Astrocyte (in vitro differentiated cells and primary cell): ENCODE data around the gene ADAMTS17.

Experiments
- EZH2 ChIP-seq: IDR thresholded peaks from 2 replicates; pipeline ENCODE4 v1.6.1; 2012; ENCODE audit warnings: mild to moderate bottlenecking, low read length, inconsistent platforms; ENCODE audit not compliant: insufficient read depth
- TF ChIP-seq, protein P1 (sequence below): IDR thresholded peaks from 2 replicates; pipeline ENCODE4 v1.5.1; 2011; ENCODE audit warnings: low read depth, mild to moderate bottlenecking, inconsistent platforms, low read length, moderate library complexity; ENCODE audit not compliant: insufficient read depth

DNA sequence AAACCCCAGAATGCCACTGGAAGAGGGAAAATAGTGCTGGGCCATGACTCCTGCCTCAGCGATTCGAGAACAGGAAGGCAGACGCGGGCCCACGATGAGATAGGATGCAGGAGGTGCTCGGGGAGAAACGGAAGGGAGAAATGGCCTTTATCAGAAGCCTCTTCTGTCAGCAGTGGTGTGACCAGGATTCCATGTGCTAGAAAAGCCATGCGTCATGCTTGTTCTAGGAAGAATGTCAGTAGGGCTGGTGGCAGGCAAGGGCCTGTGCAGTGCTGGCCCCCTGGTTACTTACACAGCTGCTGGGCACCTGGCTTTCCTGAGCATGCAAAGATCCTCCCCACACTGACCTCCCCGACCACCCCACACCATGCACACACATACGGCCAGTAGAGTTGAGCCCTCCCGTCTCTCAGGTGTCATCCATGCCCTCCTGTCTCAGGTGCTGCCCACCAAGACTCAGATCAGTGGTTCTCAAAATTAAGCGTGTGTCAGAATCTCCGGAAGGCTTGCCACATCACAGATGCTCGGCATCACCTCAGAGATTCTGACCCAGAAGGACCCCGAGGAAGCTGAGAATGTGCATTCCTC lies 106.7 kb downstream of the ADAMTS17 start:
- TF ChIP-seq EZH2: no peak
- TF ChIP-seq, protein P1, sequence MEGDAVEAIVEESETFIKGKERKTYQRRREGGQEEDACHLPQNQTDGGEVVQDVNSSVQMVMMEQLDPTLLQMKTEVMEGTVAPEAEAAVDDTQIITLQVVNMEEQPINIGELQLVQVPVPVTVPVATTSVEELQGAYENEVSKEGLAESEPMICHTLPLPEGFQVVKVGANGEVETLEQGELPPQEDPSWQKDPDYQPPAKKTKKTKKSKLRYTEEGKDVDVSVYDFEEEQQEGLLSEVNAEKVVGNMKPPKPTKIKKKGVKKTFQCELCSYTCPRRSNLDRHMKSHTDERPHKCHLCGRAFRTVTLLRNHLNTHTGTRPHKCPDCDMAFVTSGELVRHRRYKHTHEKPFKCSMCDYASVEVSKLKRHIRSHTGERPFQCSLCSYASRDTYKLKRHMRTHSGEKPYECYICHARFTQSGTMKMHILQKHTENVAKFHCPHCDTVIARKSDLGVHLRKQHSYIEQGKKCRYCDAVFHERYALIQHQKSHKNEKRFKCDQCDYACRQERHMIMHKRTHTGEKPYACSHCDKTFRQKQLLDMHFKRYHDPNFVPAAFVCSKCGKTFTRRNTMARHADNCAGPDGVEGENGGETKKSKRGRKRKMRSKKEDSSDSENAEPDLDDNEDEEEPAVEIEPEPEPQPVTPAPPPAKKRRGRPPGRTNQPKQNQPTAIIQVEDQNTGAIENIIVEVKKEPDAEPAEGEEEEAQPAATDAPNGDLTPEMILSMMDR: no peak
